NK-92 (cell line): ENCODE data around the gene TNFRSF12A.
"Not testable (repeated sequence)": the region's sequence is repeated elsewhere in the genome, so short reads cannot be mapped to it uniquely, and the experiment has no call there.

ENCODE experiments used
- DNase-seq: peaks from one replicate; lab custom pipeline; 2025; ENCODE audit not compliant: unreplicated experiment; lab: John Stamatoyannopoulos, UW

Gene TNFRSF12A

DNA sequence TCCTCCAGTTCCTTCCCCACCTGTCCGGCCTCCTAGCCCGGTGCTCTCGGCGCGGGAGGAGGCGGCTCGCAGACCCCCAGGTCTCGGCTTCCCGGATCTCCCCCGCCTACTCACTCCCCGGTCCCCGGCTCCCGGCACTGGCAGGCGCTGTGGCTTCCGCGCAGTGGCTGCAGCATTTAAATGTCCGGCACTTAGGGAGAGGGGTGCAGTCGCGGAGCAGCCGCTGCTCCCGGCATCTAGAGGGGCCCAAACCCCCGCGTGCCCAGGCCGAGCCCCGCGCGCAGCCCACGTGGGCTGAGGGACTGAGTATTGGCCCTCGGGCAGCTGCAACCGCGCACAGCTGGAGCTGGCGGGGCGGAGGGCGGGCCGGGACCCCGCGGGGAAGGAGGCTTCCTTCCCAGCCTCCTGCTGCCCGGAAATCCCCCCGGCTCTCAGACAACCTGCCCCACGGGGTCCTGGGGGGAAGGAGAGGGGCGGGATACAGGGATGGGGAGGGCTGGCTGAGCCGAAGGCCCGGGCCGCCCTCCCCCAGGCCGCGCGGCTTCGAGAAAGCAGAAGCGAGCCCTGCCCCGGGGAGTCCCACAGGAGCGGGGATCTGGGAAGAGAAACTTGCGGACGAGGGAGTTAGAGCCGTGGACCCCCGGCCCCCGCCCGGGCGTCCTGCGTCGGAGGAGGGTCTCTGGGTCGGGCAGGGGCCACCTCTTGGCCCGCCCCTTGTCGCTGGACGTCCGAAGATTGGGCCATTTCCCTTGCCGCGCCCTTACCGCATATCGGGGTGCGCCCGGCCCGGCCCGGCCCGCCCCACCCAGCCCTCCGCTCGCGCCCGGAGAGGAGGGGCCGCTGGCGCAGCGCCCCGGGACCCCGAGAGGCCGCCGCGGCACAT, 25.8 kb downstream of the TNFRSF12A start, which contains the start of gene MMP25:
MMP25 (plus strand) TSS at position 804 of the 883 bp plus-strand sequence. CDS start 357 bp downstream, outside the sequence.
- no peak for DNase-seq

DNA sequence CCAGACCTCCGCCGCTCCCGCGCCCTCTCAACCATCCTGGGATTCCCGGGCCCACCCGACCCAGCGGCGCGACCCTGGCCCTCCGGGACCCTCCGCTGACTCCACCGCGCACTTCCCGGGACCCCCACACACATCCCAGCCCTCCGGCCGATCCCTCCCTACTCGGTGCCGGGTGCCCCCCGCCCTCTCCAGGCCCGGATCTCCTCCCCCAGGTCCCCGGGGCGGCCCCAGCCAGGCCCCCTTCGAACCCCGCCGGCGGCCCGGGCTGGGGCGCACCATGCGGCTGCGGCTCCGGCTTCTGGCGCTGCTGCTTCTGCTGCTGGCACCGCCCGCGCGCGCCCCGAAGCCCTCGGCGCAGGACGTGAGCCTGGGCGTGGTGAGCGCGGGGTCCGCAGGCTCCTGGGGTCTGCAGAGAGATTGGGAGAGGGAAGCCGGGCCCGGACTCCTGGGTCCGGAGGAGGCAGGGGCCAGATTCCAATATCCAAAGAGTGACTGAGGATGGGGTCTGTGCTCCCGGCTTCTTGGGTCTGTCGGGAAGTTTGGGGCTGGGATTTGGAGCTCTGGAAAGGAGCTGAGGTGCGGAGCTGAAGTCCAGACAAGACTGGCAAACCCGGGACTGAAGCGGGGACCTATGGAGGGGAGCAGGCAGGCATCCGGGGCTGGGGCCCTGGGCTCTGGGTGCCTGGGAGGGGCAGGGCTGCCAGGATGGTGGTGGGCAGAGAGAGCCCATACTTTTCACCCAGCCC, 26.6 kb downstream of the TNFRSF12A start:
- no peak for DNase-seq

DNA sequence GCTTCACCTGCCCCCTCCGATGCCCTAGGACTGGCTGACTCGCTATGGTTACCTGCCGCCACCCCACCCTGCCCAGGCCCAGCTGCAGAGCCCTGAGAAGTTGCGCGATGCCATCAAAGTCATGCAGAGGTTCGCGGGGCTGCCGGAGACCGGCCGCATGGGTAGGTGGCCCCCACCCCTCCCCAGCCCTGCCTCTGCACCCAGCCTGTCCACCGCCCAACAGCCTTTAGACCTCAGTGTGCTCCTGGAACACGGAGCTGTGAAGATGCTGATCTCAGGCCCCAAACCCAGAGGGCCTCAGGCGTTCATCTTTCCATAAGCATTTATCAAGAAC, 27.2 kb downstream of the TNFRSF12A start:
- DNase-seq, result no peak

GRCh38 chr16:3049921-3050481, 29.8 kb downstream of the TNFRSF12A start:
- DNase-seq, result no peak

DNA sequence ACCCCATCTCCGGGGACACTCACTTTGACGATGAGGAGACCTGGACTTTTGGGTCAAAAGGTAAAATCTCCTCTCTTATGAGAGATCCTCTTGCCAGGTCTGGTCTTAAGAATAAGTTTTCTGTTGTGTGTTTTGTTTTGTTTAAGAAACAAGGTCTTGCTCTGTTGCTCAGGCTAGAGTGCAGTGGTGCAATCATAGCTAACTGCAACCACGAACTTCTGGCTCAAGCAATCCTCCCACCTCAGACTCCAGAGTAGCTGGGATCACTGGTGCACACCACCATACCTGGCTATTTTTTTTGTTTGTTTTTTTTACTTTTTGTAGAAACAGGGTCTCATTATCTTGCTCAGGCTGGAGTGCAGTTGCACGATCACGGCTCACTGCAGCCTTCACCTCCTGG, 30.3 kb downstream of the TNFRSF12A start:
- DNase-seq, result no peak

- DNase-seq, result no peak
Measured at GRCh38 chr16:3051009-3051408, 30.8 kb downstream of the TNFRSF12A start.

DNA sequence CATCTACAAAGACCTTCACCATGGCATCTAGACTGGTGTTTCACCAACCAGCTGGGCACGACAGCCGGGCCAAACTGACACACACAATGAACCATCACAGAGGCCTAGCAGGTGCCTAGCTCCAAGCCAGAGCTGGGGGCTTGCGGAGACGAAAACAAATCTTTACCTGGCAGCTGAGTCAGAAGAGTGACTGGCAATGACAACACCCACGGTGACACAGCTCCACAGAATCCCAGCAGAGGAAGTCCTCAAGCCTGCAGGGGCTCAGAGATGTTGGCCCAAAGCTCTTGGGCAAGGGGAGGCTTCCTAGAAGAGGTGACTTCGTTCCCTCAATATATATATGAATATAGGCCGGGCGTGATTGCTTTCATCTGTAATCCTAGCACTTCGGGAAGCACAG, 31.3 kb downstream of the TNFRSF12A start:
- DNase-seq, result no peak

DNA sequence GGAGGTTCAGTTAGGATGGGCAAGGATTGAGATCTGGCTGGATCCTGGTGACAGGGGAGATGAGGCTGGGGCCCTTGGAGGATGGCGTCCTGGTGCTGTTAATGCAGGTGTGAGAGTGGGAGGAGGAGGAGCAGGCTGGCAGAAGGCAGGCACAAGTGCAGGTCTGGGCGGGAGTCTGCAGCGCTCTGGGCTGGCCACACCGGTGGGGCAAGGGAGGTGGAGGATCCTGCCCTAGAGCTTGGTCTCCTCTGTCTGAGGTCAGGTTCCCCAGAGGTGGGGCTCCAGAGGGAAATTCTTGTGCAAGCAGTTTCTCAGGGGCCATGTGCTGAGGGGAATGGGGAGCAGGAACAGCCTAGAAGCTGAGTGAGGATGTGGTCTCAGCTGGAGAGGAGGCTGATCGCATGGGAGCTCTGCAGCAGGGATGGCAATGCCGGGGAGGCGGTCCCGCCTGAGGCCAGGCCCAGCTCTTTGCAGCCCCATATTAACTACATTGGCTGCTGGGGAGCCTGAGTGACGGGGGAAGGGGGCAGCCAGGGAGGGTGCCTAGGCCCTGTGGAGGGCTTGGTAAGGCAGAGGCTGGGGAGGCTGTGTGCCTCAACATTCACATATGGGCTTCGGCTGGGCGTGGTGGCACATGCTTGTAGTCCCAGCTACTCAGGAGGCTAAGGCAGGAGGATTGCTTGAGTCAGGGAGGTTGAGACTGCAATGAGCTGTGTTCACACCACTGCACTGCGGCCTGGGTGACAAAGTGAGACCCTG, 32.6 kb downstream of the TNFRSF12A start:
- not testable (repeated sequence) for DNase-seq

DNA sequence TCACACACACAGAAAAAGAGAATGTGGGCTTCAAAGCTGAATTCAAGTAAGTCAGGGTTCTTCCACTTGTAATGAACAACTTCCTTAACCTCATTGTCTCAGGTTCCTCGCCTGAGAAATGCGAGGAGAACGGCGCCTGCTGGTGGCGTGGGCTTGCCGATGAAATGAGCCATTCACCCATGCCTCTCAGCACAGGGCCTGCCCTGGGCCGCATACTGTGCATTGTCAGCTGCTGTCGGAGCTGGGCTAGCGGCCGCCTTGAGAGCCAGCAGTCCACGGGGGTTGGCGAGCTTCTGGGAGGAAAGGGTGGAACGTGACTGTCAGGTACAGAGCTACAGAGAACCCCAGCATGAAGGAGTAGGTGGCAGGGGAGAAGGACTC, 33.2 kb downstream of the TNFRSF12A start:
- not testable (repeated sequence) for DNase-seq

DNA sequence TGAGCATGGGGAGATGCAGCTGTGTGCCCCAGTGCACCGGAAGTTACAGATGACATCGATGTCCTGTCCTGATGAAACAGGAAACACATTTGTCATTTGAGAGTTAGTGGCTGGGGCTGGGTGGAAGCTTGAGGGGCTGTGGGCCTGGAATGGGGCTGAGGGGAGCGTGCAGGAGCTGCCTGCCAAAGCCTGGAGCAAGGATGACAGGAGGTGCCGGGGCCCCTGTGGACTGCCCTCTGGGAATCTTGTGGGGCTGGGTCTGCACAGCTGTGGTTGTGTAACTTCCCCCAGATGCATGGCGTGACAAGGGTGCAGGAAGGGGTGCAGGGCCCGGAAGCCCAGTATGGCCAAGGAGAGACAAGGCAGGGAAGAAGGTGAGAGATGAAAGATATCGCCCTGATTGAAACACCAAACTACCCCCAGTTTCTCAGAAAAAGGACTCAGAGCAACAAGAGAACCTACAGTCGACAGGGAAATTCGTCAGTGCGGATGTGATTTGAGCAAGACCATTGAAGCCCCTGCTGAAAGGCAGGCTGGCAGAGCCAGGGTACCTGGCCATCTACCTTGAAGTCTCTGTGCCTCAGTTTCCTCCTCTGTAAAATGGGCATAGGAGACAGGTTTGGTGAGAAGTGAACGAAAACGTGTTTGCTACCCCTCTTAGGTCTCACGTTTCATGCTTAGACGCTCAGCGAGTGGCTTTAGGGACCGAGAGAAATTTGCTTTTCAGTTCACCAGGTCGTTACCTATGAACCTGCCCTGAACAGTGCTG, 35.0 kb downstream of the TNFRSF12A start:
- DNase-seq, result no peak

GRCh38 chr16:3055734-3056115, 35.6 kb downstream of the TNFRSF12A start:
- not testable (repeated sequence) for DNase-seq

DNA sequence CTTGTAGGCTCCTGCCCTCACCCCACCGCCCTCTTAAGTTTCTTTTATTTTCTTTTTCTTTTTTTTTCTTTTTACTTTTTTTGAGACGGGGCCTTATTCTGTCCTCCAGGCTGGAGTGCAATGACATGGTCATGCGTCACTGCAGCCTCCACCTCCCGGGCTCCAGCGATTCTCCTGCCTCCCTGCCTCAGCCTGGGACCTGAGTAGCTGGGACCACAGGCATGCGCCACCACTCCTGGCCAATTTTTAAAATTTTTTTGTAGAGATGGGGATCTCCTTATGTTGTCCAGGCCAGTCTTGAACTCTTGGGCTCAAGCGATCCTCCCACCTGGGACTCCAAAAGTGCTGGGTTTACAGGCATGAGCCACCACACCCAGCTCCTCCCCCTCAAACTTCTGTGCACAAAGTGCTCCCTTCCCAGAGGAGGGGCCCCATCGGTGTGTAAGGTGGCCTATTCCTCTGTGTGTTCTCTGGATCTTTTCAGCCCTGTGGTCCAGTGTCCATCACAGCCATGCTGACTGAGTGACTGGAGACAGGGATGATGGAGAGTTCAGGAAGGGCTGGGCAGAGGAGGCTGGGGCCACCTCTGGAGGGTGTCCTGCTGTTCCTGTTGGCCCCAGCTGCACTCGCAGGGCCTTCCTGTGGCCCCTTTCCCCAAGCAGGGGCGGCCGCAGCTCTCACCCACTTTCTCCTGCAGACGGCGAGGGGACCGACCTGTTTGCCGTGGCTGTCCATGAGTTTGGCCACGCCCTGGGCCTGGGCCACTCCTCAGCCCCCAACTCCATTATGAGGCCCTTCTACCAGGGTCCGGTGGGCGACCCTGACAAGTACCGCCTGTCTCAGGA, 36.4 kb downstream of the TNFRSF12A start:
- no peak for DNase-seq

- no peak for DNase-seq
Measured at GRCh38 chr16:3057181-3058138, 37.3 kb downstream of the TNFRSF12A start.

DNA sequence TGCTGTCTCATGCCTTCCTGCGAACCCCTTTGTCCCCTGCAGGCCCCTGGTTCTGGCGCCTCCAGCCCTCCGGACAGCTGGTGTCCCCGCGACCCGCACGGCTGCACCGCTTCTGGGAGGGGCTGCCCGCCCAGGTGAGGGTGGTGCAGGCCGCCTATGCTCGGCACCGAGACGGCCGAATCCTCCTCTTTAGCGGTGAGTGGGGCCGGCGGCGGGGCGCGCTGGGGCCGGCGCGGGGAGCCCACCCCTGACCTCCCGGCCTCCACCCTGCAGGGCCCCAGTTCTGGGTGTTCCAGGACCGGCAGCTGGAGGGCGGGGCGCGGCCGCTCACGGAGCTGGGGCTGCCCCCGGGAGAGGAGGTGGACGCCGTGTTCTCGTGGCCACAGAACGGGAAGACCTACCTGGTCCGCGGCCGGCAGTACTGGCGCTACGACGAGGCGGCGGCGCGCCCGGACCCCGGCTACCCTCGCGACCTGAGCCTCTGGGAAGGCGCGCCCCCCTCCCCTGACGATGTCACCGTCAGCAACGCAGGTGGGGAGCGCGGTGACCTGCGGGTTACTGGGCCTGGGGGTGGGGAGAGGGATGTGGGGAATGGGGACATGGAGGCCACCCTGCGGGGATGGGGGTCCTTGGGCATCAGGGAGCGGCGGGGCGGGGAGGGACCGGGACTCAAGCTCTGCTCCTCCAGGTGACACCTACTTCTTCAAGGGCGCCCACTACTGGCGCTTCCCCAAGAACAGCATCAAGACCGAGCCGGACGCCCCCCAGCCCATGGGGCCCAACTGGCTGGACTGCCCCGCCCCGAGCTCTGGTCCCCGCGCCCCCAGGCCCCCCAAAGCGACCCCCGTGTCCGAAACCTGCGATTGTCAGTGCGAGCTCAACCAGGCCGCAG, 38.2 kb downstream of the TNFRSF12A start:
- no peak for DNase-seq

DNA sequence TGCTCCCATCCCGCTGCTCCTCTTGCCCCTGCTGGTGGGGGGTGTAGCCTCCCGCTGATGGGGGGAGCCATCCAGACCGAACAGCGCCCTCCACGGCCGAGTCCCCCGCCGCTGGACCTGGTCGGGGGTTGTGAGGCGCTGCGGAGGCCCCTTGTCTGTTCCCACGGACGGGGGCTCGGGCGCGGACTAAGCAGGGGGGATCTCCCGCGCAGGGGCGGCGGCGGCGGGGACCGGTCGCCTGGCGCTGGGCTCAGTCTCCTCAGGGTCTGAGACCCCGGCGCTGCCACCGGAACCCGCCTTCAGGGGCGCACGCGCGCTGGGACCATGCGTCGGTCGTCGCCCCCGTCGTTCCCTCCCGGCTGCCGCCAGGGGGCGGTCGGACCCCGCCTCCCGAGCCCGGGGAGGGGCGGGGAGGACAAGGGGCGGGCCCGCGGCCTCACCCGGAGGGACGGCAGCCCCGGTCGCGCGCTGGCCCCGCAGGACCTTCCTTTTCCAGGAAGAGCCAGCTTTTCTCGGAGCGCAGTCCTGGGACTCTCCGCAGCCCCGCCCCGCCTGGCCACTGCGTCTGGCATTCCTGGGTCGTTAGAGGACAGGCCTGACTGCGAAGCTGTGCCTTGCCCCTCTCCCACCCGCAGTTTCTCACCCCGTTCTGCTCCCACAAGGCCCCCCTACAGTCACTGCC, 39.0 kb downstream of the TNFRSF12A start:
- DNase-seq, result no peak

DNA sequence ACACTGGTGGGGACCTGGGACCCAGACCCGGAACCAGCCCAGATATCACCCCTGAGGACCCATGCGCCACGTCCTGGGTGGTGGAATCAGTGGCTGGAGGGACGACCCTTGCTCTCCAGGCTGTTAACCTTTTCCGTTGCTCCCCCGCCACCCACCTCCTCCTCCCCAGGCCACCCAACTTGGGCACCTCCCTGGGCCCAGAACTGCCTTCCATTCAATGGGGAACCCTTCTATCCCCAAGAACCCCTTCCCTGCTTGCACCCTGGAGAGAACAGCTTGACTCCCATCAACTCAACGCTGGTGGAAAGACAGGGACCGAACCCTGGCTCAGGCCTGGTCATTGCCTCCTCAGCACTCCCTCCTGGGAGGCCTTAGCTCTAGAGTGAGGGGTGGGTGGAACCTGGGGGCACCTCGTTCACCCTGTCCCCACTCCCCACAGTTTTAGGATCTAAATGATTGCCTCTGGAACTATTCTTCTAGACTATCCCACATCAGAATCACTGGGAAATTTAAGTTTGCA, 39.6 kb downstream of the TNFRSF12A start:
- DNase-seq, result no peak
